K562 (cell line): ENCODE data around the gene POLR1H. TPM values are rescaled to one million over a fixed set of nuclear protein-coding genes. Genes with fewer than 3 reads are reported as not detected.

ENCODE experiments used
- ATAC-seq: fragments of 200-7000 bp; cut with Tn5 transposase; 3 replicates; pipeline ENCODE4 v1.9.1; 2020; ENCODE audit warnings: moderate library complexity
- BruUV-seq: library from RNA; stranded (reverse); fragments of 400-500 nt; replicated peaks from 2 replicates; lab custom pipeline; 2021; lab: Mats Ljungman, UMichigan
- CTCF ChIA-PET: fragments of 300-600 bp; formaldehyde crosslinking; extraction: SDS; loops from one replicate; lab custom pipeline; 2021; ENCODE audit warnings: low intra/inter-chr PET ratio; lab: Yijun Ruan, JAX
- POLR2A ChIA-PET: fragments of 300-600, 350-650 bp; sonication (Branson Sonifier 250); formaldehyde crosslinking; extraction: SDS; loops from one replicate; lab custom pipeline; 2021; ENCODE audit warnings: antibody characterized with exemption, inconsistent platforms; lab: Yijun Ruan, JAX
- DNase-seq, 4 experiments: peaks; one replicate each; pipeline versions ENCODE4 v3.0.0 to v3.0.0-alpha.2; 2011 to 2018; ENCODE audit warnings: low spot score in 3 of 4, mixed read lengths in 3 of 4; ENCODE audit errors: extremely low read depth in 1 of 4
- FAIRE-seq: peaks from 2 replicates; lab custom pipeline; 2011; peaks lifted over from hg19 to GRCh38; lab: Jason Lieb, UNC
- H2AFZ ChIP-seq: 2 replicates; pipeline ENCODE4 v1.6.0; 2011; ENCODE audit warnings: low read depth, low read length, control low read depth, inconsistent platforms
- H3K27ac ChIP-seq: fragments of 200-600 bp; 3 replicates; pipeline ENCODE4 v1.8.0; 2011; ENCODE audit warnings: low read depth, mild to moderate bottlenecking, control low read depth, inconsistent platforms, low read length, moderate library complexity, mixed read lengths; ENCODE audit errors: extremely low read depth
- H3K27me3 ChIP-seq, 2 experiments: fragments of 300-600 bp in 1 of 2; 2 replicates in 1 of 2; 3 replicates in 1 of 2; pipeline versions ENCODE4 v1.6.0 to v1.8.0; 2011; ENCODE audit warnings: inconsistent platforms in 2 of 2, low read length in 2 of 2, mild to moderate bottlenecking in 1 of 2, mixed read lengths in 1 of 2, moderate library complexity in 1 of 2; ENCODE audit not compliant: control insufficient read depth in 2 of 2, insufficient read depth in 2 of 2
- H3K36me3 ChIP-seq: fragments of 300-600 bp; 3 replicates; pipeline ENCODE4 v1.8.0; 2011; ENCODE audit warnings: mild to moderate bottlenecking, low read length, inconsistent platforms; ENCODE audit not compliant: control insufficient read depth, insufficient read depth
- H3K4me1 ChIP-seq, 2 experiments: fragments of 200-600 bp in 1 of 2; replicated peaks in 1 of 2; 2 replicates in 1 of 2; 3 replicates in 1 of 2; pipeline versions ENCODE4 v1.5.1 to v1.8.0; 2011; ENCODE audit warnings: inconsistent platforms in 2 of 2, low read length in 2 of 2, mild to moderate bottlenecking in 1 of 2, mixed read lengths in 1 of 2, moderate library complexity in 1 of 2; ENCODE audit not compliant: control insufficient read depth in 2 of 2, insufficient read depth in 2 of 2
- H3K4me2 ChIP-seq: 2 replicates; pipeline ENCODE4 v1.6.1; 2011; ENCODE audit warnings: low read length, control low read depth, inconsistent platforms, mixed read lengths; ENCODE audit not compliant: insufficient read depth
- H3K4me3 ChIP-seq: fragments of 200-600 bp; sonication (generic), shearing (Covaris generic); 2 replicates; pipeline ENCODE4 v1.5.1; 2016; ENCODE audit warnings: control low read depth, inconsistent platforms
- H3K79me2 ChIP-seq: fragments of 200-600 bp; 3 replicates; pipeline ENCODE4 v1.8.0; 2011; ENCODE audit warnings: low read length, inconsistent platforms; ENCODE audit not compliant: control insufficient read depth, insufficient read depth
- H3K9ac ChIP-seq, 2 experiments: 2 replicates each; pipeline versions ENCODE4 v1.6.0 to v1.6.1; 2011; ENCODE audit warnings: low read depth in 2 of 2, low read length in 2 of 2, control low read depth in 1 of 2, inconsistent platforms in 1 of 2, mild to moderate bottlenecking in 1 of 2, mixed read lengths in 1 of 2; ENCODE audit not compliant: insufficient read depth in 1 of 2
- H3K9me1 ChIP-seq: one replicate; pipeline ENCODE4 v1.6.0; 2011; ENCODE audit warnings: inconsistent platforms, mild to moderate bottlenecking, low read length, moderate library complexity; ENCODE audit not compliant: control insufficient read depth, insufficient read depth
- H3K9me3 ChIP-seq: replicated peaks from 2 replicates; pipeline ENCODE4 v1.5.1; 2011; ENCODE audit warnings: low read depth, low read length, inconsistent platforms; ENCODE audit not compliant: control insufficient read depth, insufficient read depth
- H4K20me1 ChIP-seq: replicated peaks from 2 replicates; pipeline ENCODE4 v1.6.1; 2011; ENCODE audit warnings: low read length, inconsistent platforms, mixed read lengths; ENCODE audit not compliant: control insufficient read depth, insufficient read depth
- C11orf30 ChIP-seq: fragments of 450-650 bp; IDR thresholded peaks from 2 replicates; pipeline ENCODE4 v1.6.1; 2016; ENCODE audit warnings: low read depth, mild to moderate bottlenecking
- CBFA2T3 ChIP-seq: fragments of 450-650 bp; IDR thresholded peaks from 2 replicates; pipeline ENCODE4 v1.6.1; 2017
- CTBP1 ChIP-seq: fragments of 450-650 bp; IDR thresholded peaks from 2 replicates; pipeline ENCODE4 v1.6.1; 2016; ENCODE audit warnings: borderline replicate concordance
- ELF4 ChIP-seq: fragments of 450-650 bp; formaldehyde crosslinking; IDR thresholded peaks from 2 replicates; pipeline ENCODE4 v1.4.0; 2022; ENCODE audit warnings: missing genetic modification characterization
- FOXJ3 ChIP-seq: sonication (generic); formaldehyde crosslinking; IDR thresholded peaks from 2 replicates; pipeline ENCODE4 v1.4.0; 2020; ENCODE audit warnings: mild to moderate bottlenecking, missing genetic modification reagents
- KAT7 ChIP-seq: sonication (generic); formaldehyde crosslinking; IDR thresholded peaks from 2 replicates; pipeline ENCODE4 v1.8.0; 2022; ENCODE audit warnings: missing genetic modification reagents, mild to moderate bottlenecking, borderline replicate concordance
- PTTG1 ChIP-seq: fragments of 450-650 bp; IDR thresholded peaks from 2 replicates; pipeline ENCODE4 v1.6.1; 2016; ENCODE audit warnings: low read depth, mild to moderate bottlenecking, missing genetic modification characterization, missing compliant biosample characterization
- THRB ChIP-seq: fragments of 450-650 bp; formaldehyde crosslinking; conservative IDR thresholded peaks from 2 replicates; pipeline ENCODE4 v1.4.0; 2022; ENCODE audit warnings: mild to moderate bottlenecking, missing genetic modification characterization
- ZNF395 ChIP-seq: fragments of 200-800 bp; sonication (Bioruptor generic); IDR thresholded peaks from 2 replicates; pipeline ENCODE4 v1.6.1; 2017; ENCODE audit warnings: missing genetic modification characterization, missing compliant biosample characterization
- WGBS: fragments of 100-300 bp; shearing (Covaris generic); methylation state at CpG from one replicate; pipeline ENCODE4 v1.1.6; 2016; ENCODE audit warnings: low coverage, mixed read lengths; ENCODE audit not compliant: insufficient coverage; ENCODE audit errors: missing lambda C conversion rate; 5-methylcytosine and 5-hydroxymethylcytosine counted together
- in situ Hi-C: fragments of 300-500 bp; cut with MboI; formaldehyde crosslinking; loops from 4 replicates; pipeline ENCODE4 v1.15.0; 2018; ENCODE audit warnings: inconsistent platforms, mixed read lengths
- intact Hi-C: fragments of 100-400 bp; cut with micrococcal nuclease; formaldehyde crosslinking; loops from 2 replicates; pipeline ENCODE4 v1.14.2; 2022
- polyA plus RNA-seq, 8 experiments: library from polyadenylated mRNA; depleted of rRNA in 4 of 8; stranded (reverse) in 5 of 8; unstranded in 3 of 8; fragments of >200 nt; fragmentation: Nextera tagmentation in 2 of 8; fragmentation: Illumina TruSeq in 1 of 8; extraction: Ambion mirVana in 2 of 8; extraction: Trizol in 1 of 8; gene quantifications; 2 replicates each; pipeline versions ENCODE4 v1.2.1 to v1.2.3, GENCODE V29; 2011 to 2014; ENCODE audit warnings: inconsistent platforms in 1 of 8, missing spikeins in 1 of 8
- total RNA-seq, 7 experiments: library from RNA; depleted of rRNA in 6 of 7; stranded (reverse); fragments of >200 nt in 6 of 7; fragmentation: Illumina TruSeq in 2 of 7; extraction: Trizol in 2 of 7; gene quantifications; 2 replicates each; pipeline versions ENCODE4 v1.2.1 to v1.2.3, GENCODE V29; 2011 to 2021; ENCODE audit warnings: low replicate concordance in 1 of 7

The POLR1H gene
- total and polyA plus RNA-seq, 9 of the 15 experiments (the other 6 are each of a cell fraction or from before 2014, with no cell fraction given) = 92.2 to 333 (median 143) TPM

GRCh38 chr6:30071858-30072257 lies 10.8 kb downstream of the POLR1H start (continued):
- TF ChIP-seq ZNF395 (CRISPR knock-in tag) (no peak), KAT7 (no peak), C11orf30 (peak; percentile 53), FOXJ3 (no peak), ELF4 (CRISPR knock-in tag) (no peak)

- no peaks in the 10 kb centered on the region for H3K9me3 ChIP-seq
- peaks cover 8% of the 10 kb centered on the region; the same call in 2 of the 3 replicates for H3K36me3 ChIP-seq
- H3K9me1 ChIP-seq = no peaks in the 10 kb centered on the region
- DNase-seq = no peak
- CTCF ChIA-PET = interaction anchor here (1.2 kb wide), 1 partner anchor 57 kb away, joined by 3 read pairs; no protein-coding TSS in a partner anchor
- intact Hi-C loops (no loop called here), in situ Hi-C loops (no loop called here)
- TF ChIP-seq CBFA2T3 (0 out of 2 replicates have a peak, but pooled peaks have one; percentile 23), THRB (CRISPR knock-in tag) (0 out of 2 replicates have a peak, but pooled peaks have one; percentile 21), CTBP1 (0 out of 2 replicates have a peak, but pooled peaks have one; percentile 33), PTTG1 (tag) (no peak)
- TF ChIP-seq, all 486 proteins: peak for 3
- 13% methylated on average over 7 of the region's 7 CpGs for WGBS
- no peak overlapping the region for H3K27ac ChIP-seq
- no peak overlapping the region for H3K4me3 ChIP-seq
- FAIRE-seq = no peak
- H4K20me1 ChIP-seq = 0 out of 2 replicates have a peak, but pooled peaks cover 4% of the 10 kb centered on the region
- BruUV-seq = no TSS peak
- H2AFZ ChIP-seq = no peak overlapping the region
- POLR2A ChIA-PET = interaction anchor here (0.6 to 1.4 kb wide), 3 partner anchors 13 to 541 kb away, joined by 3 to 5 read pairs (median 3); partner anchors contain the start of gene POLR1H
- H3K4me2 ChIP-seq = no peak overlapping the region
- no peak for ATAC-seq
- no peaks in the 10 kb centered on the region for H3K79me2 ChIP-seq
- peaks cover 25 to 39% of the 10 kb centered on the region in 2 experiments; a peak in 4 of 5 replicates for H3K27me3 ChIP-seq
- no peak overlapping the region for H3K9ac ChIP-seq
- H3K4me1 ChIP-seq = peaks cover 0 to 27% of the 10 kb centered on the region in 2 experiments; a peak in 2 of 5 replicates
Observed at GRCh38 chr6:30073489-30074235, 12.6 kb downstream of the POLR1H start.
